Hematopoietic multipotent progenitor cell treated with erythropoietin and hydrocortisone succinate and interleukin-3 and kit ligand, for 4 days (in vitro differentiated cells): ENCODE results near the gene GALT.

Source experiments
- DNase-seq: peaks from one replicate; pipeline ENCODE4 v3.0.0-alpha.2; 2015

Gene GALT

GRCh38 chr9:34652602-34653000, 6.1 kb downstream of the GALT start:
- DNase-seq: no peak

- DNase-seq: no peak
Observed at GRCh38 chr9:34653151-34654072, 6.9 kb downstream of the GALT start.

- no peak for DNase-seq
Observed at GRCh38 chr9:34654323-34655051, 8.0 kb downstream of the GALT start.

GRCh38 chr9:34655394-34655793, 8.9 kb downstream of the GALT start:
- no peak for DNase-seq

- DNase-seq: no peak
Observed at GRCh38 chr9:34656992-34657391, 10.5 kb downstream of the GALT start.

- no peak for DNase-seq
Observed at GRCh38 chr9:34658461-34658860, 12.0 kb downstream of the GALT start.

GRCh38 chr9:34659592-34660253, 13.2 kb downstream of the GALT start:
- no peak for DNase-seq

- DNase-seq: no peak
Observed at GRCh38 chr9:34662526-34663302, 16.2 kb downstream of the GALT start, which contains the start of gene CCL27. Gene CCL27 (minus strand): TSS chr9:34662657. CDS start chr9:34662633, 24 bp downstream.

- DNase-seq: no peak
Observed at GRCh38 chr9:34663303-34663605, 16.8 kb downstream of the GALT start.

GRCh38 chr9:34664281-34665066, 18.0 kb downstream of the GALT start:
- DNase-seq: peak; percentile 92

- no peak for DNase-seq
Observed at GRCh38 chr9:34665067-34665380, 18.5 kb downstream of the GALT start.

- DNase-seq: peak; percentile 97
Observed at GRCh38 chr9:34665381-34666250, 19.1 kb downstream of the GALT start.

- no peak for DNase-seq
Observed at GRCh38 chr9:34669809-34670562, 23.5 kb downstream of the GALT start.

- no peak for DNase-seq
Observed at GRCh38 chr9:34671307-34671706, 24.8 kb downstream of the GALT start.

- no peak for DNase-seq
Observed at GRCh38 chr9:34674440-34674839, 28.0 kb downstream of the GALT start.

GRCh38 chr9:34675048-34675714, 28.7 kb downstream of the GALT start:
- peak; percentile 93 for DNase-seq

- DNase-seq: no peak
Observed at GRCh38 chr9:34675869-34676268, 29.4 kb downstream of the GALT start.

- no peak for DNase-seq
Observed at GRCh38 chr9:34684145-34684544, 37.7 kb downstream of the GALT start.

- DNase-seq: no peak
Observed at GRCh38 chr9:34684816-34685215, 38.3 kb downstream of the GALT start.

- no peak for DNase-seq
Observed at GRCh38 chr9:34685591-34685990, 39.1 kb downstream of the GALT start.
